Measurements from ENCODE around the gene MEGF10. TPM values are rescaled to one million over a fixed set of nuclear protein-coding genes. Genes with fewer than 3 reads are reported as not detected.

The MEGF10 gene
- total and polyA plus RNA-seq, 2 of the 8 experiments (the other 6 are each of a cell fraction or from before 2014, with no cell fraction given): 38.2 to 53.1 TPM

Small RNA genes within 50 kb of the gene (small RNA-seq; reads per million reads assigned to genes)
- gene AC010424.1 (ENCODE audit: insufficient read depth): not detected

Other genes starting within 250 kb of the MEGF10 start
- 0.67 TPM in 1 of 2 replicates, not detected in the other for gene C5orf63, start 217.3 kb upstream of the MEGF10 start, total RNA-seq (2021; fragmentation: NEBNext Ultra II Directional; extraction: Animal tissue kit (Norgen Biotek cat#: 25700))
- 0.71 and 0.78 TPM in 2 replicates for gene C5orf63, start 217.3 kb upstream of the MEGF10 start, polyA plus RNA-seq (2011; rRNA removed)
- gene PRRC1, start 226.8 kb downstream of the MEGF10 start, total RNA-seq (2021; fragmentation: NEBNext Ultra II Directional; extraction: Animal tissue kit (Norgen Biotek cat#: 25700)): 78.6 and 79.0 TPM in 2 replicates
- 41.3 and 54.6 TPM in 2 replicates for gene PRRC1, start 226.8 kb downstream of the MEGF10 start, polyA plus RNA-seq (2011; rRNA removed)

Measured in H1 (cell line).